H9 (cell line): Measurements from ENCODE around the gene PMEPA1. TPM values are rescaled to one million over a fixed set of nuclear protein-coding genes. Genes with fewer than 3 reads are reported as not detected.
A peak's percentile ranks its signal among the peaks of the same experiment; 100 is the strongest.

Source experiments
- DNase-seq: peaks from one replicate; pipeline ENCODE4 v3.0.0-alpha.2; 2017
- H2AFZ ChIP-seq: one replicate; pipeline ENCODE4 v1.6.1; 2013; ENCODE audit warnings: mild to moderate bottlenecking, low read length, control low read depth, moderate library complexity
- H2AK5ac ChIP-seq: 2 replicates; pipeline ENCODE4 v1.6.1; 2013; ENCODE audit warnings: low read length, control low read depth, mixed read lengths; ENCODE audit not compliant: insufficient read length
- H2BK120ac ChIP-seq: one replicate; pipeline ENCODE4 v1.6.1; 2013; ENCODE audit warnings: low read depth, mild to moderate bottlenecking, low read length, control low read depth, inconsistent platforms; ENCODE audit not compliant: poor library complexity, severe bottlenecking
- H2BK12ac ChIP-seq: 2 replicates; pipeline ENCODE4 v1.6.1; 2013; ENCODE audit warnings: low read length, control low read depth, mixed read lengths, low read depth; ENCODE audit not compliant: insufficient read length
- H2BK15ac ChIP-seq: 2 replicates; pipeline ENCODE4 v1.6.1; 2013; ENCODE audit warnings: low read depth, low read length, control low read depth
- H2BK20ac ChIP-seq: one replicate; pipeline ENCODE4 v1.6.1; 2013; ENCODE audit warnings: low read depth, mild to moderate bottlenecking, low read length, control low read depth, inconsistent platforms; ENCODE audit not compliant: poor library complexity, severe bottlenecking
- H2BK5ac ChIP-seq: 2 replicates; pipeline ENCODE4 v1.6.1; 2013; ENCODE audit warnings: low read length, control low read depth, mixed read lengths; ENCODE audit not compliant: insufficient read length
- H3K14ac ChIP-seq: 2 replicates; pipeline ENCODE4 v1.6.1; 2013; ENCODE audit warnings: low read length, control low read depth; ENCODE audit not compliant: insufficient read depth
- H3K18ac ChIP-seq: 2 replicates; pipeline ENCODE4 v1.6.1; 2013; ENCODE audit warnings: low read depth, mild to moderate bottlenecking, mixed read lengths, low read length, control low read depth; ENCODE audit not compliant: insufficient read length
- H3K23ac ChIP-seq: 2 replicates; pipeline ENCODE4 v1.6.1; 2013; ENCODE audit warnings: low read length, control low read depth, mixed read lengths, low read depth; ENCODE audit not compliant: insufficient read length
- H3K23me2 ChIP-seq: 2 replicates; pipeline ENCODE4 v1.6.1; 2013; ENCODE audit warnings: low read depth, mild to moderate bottlenecking, mixed read lengths, low read length, control low read depth; ENCODE audit not compliant: insufficient read length, poor library complexity, severe bottlenecking
- H3K27ac ChIP-seq: 2 replicates; pipeline ENCODE4 v1.5.1; 2013; ENCODE audit warnings: low read length, control low read depth, mixed read lengths, low read depth; ENCODE audit not compliant: insufficient read length
- H3K27me3 ChIP-seq: 2 replicates; pipeline ENCODE4 v1.6.1; 2013; ENCODE audit warnings: low read length, control low read depth, inconsistent platforms; ENCODE audit not compliant: insufficient read depth
- H3K4ac ChIP-seq: 2 replicates; pipeline ENCODE4 v1.6.1; 2013; ENCODE audit warnings: low read depth, mild to moderate bottlenecking, control low read depth, inconsistent platforms, low read length, moderate library complexity
- H3K4me1 ChIP-seq: 2 replicates; pipeline ENCODE4 v1.6.1; 2013; ENCODE audit warnings: low read length, control low read depth, inconsistent platforms; ENCODE audit not compliant: insufficient read depth
- H3K4me2 ChIP-seq: 2 replicates; pipeline ENCODE4 v1.6.1; 2013; ENCODE audit warnings: low read length, control low read depth, mixed read lengths; ENCODE audit not compliant: insufficient read length, insufficient read depth
- H3K56ac ChIP-seq: 2 replicates; pipeline ENCODE4 v1.6.1; 2013; ENCODE audit warnings: low read depth, mild to moderate bottlenecking, mixed read lengths, low read length, control low read depth; ENCODE audit not compliant: insufficient read length
- H3K79me1 ChIP-seq: 2 replicates; pipeline ENCODE4 v1.6.1; 2013; ENCODE audit warnings: low read depth, mild to moderate bottlenecking, moderate library complexity, low read length, control low read depth, inconsistent platforms; ENCODE audit not compliant: insufficient read depth, poor library complexity, severe bottlenecking
- H3K79me2 ChIP-seq: 2 replicates; pipeline ENCODE4 v1.6.1; 2013; ENCODE audit warnings: low read length, control low read depth, inconsistent platforms; ENCODE audit not compliant: insufficient read depth
- H3K9ac ChIP-seq: 2 replicates; pipeline ENCODE4 v1.6.1; 2013; ENCODE audit warnings: low read length, control low read depth, mixed read lengths; ENCODE audit not compliant: insufficient read length; ENCODE audit errors: extremely low read depth
- H3K9me3 ChIP-seq: one replicate; pipeline ENCODE4 v1.6.1; 2013; ENCODE audit warnings: low read depth, low read length, inconsistent platforms; ENCODE audit not compliant: control insufficient read depth
- H3T11ph ChIP-seq: one replicate; pipeline ENCODE4 v1.6.1; 2013; ENCODE audit warnings: mild to moderate bottlenecking, low read length, control low read depth, inconsistent platforms
- H4K20me1 ChIP-seq: one replicate; pipeline ENCODE4 v1.6.1; 2013; ENCODE audit not compliant: control insufficient read depth, insufficient read length, insufficient read depth
- H4K5ac ChIP-seq: 2 replicates; pipeline ENCODE4 v1.6.1; 2013; ENCODE audit warnings: low read depth, mild to moderate bottlenecking, mixed read lengths, low read length, control low read depth; ENCODE audit not compliant: insufficient read length
- H4K8ac ChIP-seq: replicated peaks from 2 replicates; pipeline ENCODE4 v1.6.1; 2013; ENCODE audit warnings: low read length, control low read depth, mixed read lengths, low read depth; ENCODE audit not compliant: insufficient read length
- H4K91ac ChIP-seq: 2 replicates; pipeline ENCODE4 v1.6.1; 2013; ENCODE audit warnings: low read depth, mild to moderate bottlenecking, moderate library complexity, mixed read lengths, low read length, control low read depth; ENCODE audit not compliant: insufficient read length
- H3K27ac Mint-ChIP-seq, 3 experiments: 2 replicates in 2 of 3; 3 replicates in 1 of 3; pipeline ENCODE4 v1.8.0; 2020 to 2021; ENCODE audit warnings: mixed read lengths in 3 of 3, mild to moderate bottlenecking in 1 of 3, moderate library complexity in 1 of 3
- H3K27me3 Mint-ChIP-seq: 2 replicates; pipeline ENCODE4 v1.8.0; 2021; ENCODE audit warnings: low read depth, mild to moderate bottlenecking, moderate library complexity, mixed read lengths
- H3K36me3 Mint-ChIP-seq, 3 experiments: 2 replicates in 2 of 3; 3 replicates in 1 of 3; pipeline ENCODE4 v1.8.0; 2020 to 2021; ENCODE audit warnings: low read depth in 3 of 3, mixed read lengths in 3 of 3; ENCODE audit not compliant: insufficient read depth in 1 of 3
- H3K4me1 Mint-ChIP-seq, 2 experiments: 2 replicates each; pipeline ENCODE4 v1.8.0; 2020; ENCODE audit warnings: mixed read lengths in 2 of 2
- H3K4me3 Mint-ChIP-seq, 2 experiments: 2 replicates in 1 of 2; 3 replicates in 1 of 2; pipeline ENCODE4 v1.8.0; 2020 to 2021; ENCODE audit warnings: mild to moderate bottlenecking in 2 of 2, mixed read lengths in 2 of 2, moderate library complexity in 1 of 2
- H3K9me3 Mint-ChIP-seq, 2 experiments: 2 replicates in 1 of 2; 3 replicates in 1 of 2; pipeline ENCODE4 v1.8.0; 2020; ENCODE audit warnings: mild to moderate bottlenecking in 2 of 2, mixed read lengths in 2 of 2, moderate library complexity in 1 of 2
- CTCF ChIP-seq: fragments of 200-600 bp; sonication (generic); conservative IDR thresholded peaks from 3 replicates; pipeline ENCODE4 v1.8.0; 2021; ENCODE audit warnings: antibody characterized with exemption, mild to moderate bottlenecking
- WGBS: extraction: QIAGEN DNeasy Blood & Tissue Kit; methylation state at CpG from one replicate; pipeline ENCODE4 v1.1.7; 2013; ENCODE audit warnings: missing lambda C conversion rate, low lambda C conversion rate, mixed read lengths; ENCODE audit not compliant: insufficient read length; ENCODE audit errors: extremely low coverage; 5-methylcytosine and 5-hydroxymethylcytosine counted together
- total RNA-seq: library from RNA; stranded (reverse); gene quantifications from 2 replicates; pipeline ENCODE4 v1.2.1, GENCODE V29; 2021

The PMEPA1 gene
- total RNA-seq, 1 experiment from 2014 or later, result 34.6 TPM

DNA sequence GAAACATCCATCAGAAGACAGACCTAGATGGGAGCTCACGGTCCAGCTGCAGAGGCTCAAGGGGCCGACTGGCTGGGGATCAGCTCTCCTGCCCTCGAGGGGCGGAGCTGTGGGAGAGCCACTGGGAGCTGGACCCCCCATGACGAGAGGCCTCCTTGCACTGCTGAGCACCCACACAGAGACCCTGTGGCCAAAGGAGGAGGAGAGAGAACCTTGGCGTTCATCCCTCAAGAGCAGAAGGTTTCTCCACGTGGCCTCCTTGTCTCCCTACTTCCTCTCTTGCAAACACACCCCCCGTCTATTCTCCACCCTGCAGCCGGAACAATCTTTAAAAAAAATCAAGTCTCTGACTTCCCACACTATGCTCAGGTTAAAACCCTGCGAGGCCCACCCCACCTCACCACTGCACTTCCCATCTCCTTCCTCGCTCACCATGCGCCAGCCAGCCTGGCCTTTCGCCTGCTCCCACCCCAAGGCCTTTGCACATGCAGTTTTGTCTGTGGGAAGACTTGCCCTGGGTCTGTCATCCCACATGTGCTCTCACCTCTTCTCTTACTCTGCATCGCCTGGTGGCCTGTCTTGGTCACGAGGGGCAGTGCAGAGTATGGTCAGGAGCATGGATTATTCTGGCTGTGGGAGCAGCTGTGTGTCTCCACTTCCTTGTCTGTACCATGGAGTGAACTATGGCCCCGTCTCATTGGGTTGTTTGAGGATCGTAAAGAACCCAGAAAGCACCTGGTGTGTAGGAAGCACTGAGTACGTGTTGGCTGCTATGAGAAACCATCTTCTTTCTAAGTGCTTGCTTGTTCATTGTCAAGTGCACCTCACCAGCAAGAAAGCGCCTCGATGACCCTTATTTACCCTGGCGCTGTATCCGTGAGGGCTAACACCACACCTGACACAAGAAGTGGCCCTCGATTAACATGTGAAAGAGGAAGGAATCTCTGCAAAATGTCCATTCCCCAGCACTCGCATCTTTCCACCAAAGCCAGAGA lies 32.9 kb downstream of the PMEPA1 start:
- peaks cover 0 to 10% (median 8%) of the 10 kb centered on the region in 3 experiments; a peak in 4 of 7 replicates for H3K36me3 Mint-ChIP-seq
- Histone ChIP-seq H3K4me1 (peaks cover 25% of the 10 kb centered on the region), H2BK120ac (no peak overlapping the region), H3K27me3 (no peaks in the 10 kb centered on the region), H4K8ac (no peak overlapping the region), H3K18ac (no peak overlapping the region), H3K23me2 (no peaks in the 10 kb centered on the region), H3K4ac (no peak overlapping the region), H4K91ac (no peak overlapping the region), H2AK5ac (no peak overlapping the region), H2BK12ac (no peak overlapping the region), H3K79me2 (peaks cover 42% of the 10 kb centered on the region; the same call in 1 of the 2 replicates), H4K5ac (no peak overlapping the region), H3K14ac (peak overlapping the region; percentile 19; the same call in 1 of the 2 replicates), H4K20me1 (no peaks in the 10 kb centered on the region), H3K56ac (no peak overlapping the region), H3K9ac (no peak overlapping the region), H2AFZ (no peak overlapping the region), H3K27ac (no peak overlapping the region), H3K4me2 (no peak overlapping the region), H3K23ac (no peak overlapping the region), H2BK20ac (no peak overlapping the region), H3K9me3 (no peaks in the 10 kb centered on the region), H2BK15ac (no peak overlapping the region), H3K79me1 (peaks cover 6% of the 10 kb centered on the region), H2BK5ac (no peak overlapping the region), H3T11ph (no peak overlapping the region)
- no peaks in the 10 kb centered on the region for H3K9me3 Mint-ChIP-seq
- TF ChIP-seq CTCF, result no peak
- peak overlapping the region in 2 of 3 experiments; percentile 32 to 37; a peak in 6 of 7 replicates for H3K27ac Mint-ChIP-seq
- no CpG with 5 or more reads among the region's 24 CpGs for WGBS
- peaks cover 69 to 78% of the 10 kb centered on the region in 2 experiments for H3K4me1 Mint-ChIP-seq
- peak overlapping the region in 1 of 2 experiments; percentile 30; a peak in 2 of 5 replicates for H3K4me3 Mint-ChIP-seq
- no peak for DNase-seq
- H3K27me3 Mint-ChIP-seq, result no peaks in the 10 kb centered on the region
